HepG2 (cell line): Measurements from ENCODE around the gene FHIT. TPM values are rescaled to one million over a fixed set of nuclear protein-coding genes. Genes with fewer than 3 reads are reported as not detected.

ENCODE experiments used
- ATAC-seq: fragments of 200-7000 bp; cut with Tn5 transposase; 3 replicates; pipeline ENCODE4 v1.9.1; 2020; ENCODE audit warnings: mild to moderate bottlenecking, moderate library complexity
- BruUV-seq: library from RNA; stranded (reverse); fragments of 400-500 nt; replicated peaks from 2 replicates; lab custom pipeline; 2021; lab: Mats Ljungman, UMichigan
- CTCF ChIA-PET: fragments of 300-600 bp; formaldehyde crosslinking; extraction: SDS; loops from one replicate; lab custom pipeline; 2021; ENCODE audit warnings: low total read pairs, inconsistent platforms, low intra/inter-chr PET ratio; lab: Yijun Ruan, JAX
- POLR2A ChIA-PET: fragments of 350-600 bp; sonication (Branson Sonifier 250); formaldehyde crosslinking; loops from one replicate; lab custom pipeline; 2020; ENCODE audit warnings: antibody characterized with exemption, inconsistent platforms; lab: Yijun Ruan, JAX
- DNase-seq: peaks from one replicate; pipeline ENCODE4 v3.0.0-alpha.2; 2015; ENCODE audit warnings: low spot score
- FAIRE-seq: peaks from 3 replicates; lab custom pipeline; 2011; peaks lifted over from hg19 to GRCh38; lab: Jason Lieb, UNC
- H2AFZ ChIP-seq: one replicate; pipeline ENCODE4 v1.6.1; 2011; ENCODE audit warnings: low read length, inconsistent platforms
- H3K27ac ChIP-seq: fragments of 300-600 bp; 3 replicates; pipeline ENCODE4 v1.8.0; 2011; ENCODE audit warnings: mixed run types, mild to moderate bottlenecking, mixed read lengths, low read length, inconsistent platforms; ENCODE audit not compliant: insufficient read depth; ENCODE audit errors: extremely low read length
- H3K27me3 ChIP-seq, 2 experiments: fragments of 200-600 bp in 1 of 2; 2 replicates in 1 of 2; 3 replicates in 1 of 2; pipeline versions ENCODE4 v1.6.0 to v1.8.0; 2011; ENCODE audit warnings: low read length in 2 of 2, mild to moderate bottlenecking in 2 of 2, moderate library complexity in 2 of 2, inconsistent platforms in 1 of 2; ENCODE audit not compliant: insufficient read depth in 2 of 2, control insufficient read depth in 1 of 2
- H3K36me3 ChIP-seq, 2 experiments: fragments of 200-600 bp in 1 of 2; replicated peaks in 1 of 2; 2 replicates in 1 of 2; 3 replicates in 1 of 2; pipeline versions ENCODE4 v1.5.1 to v1.8.0; 2011; ENCODE audit warnings: low read length in 2 of 2, inconsistent platforms in 1 of 2; ENCODE audit not compliant: insufficient read depth in 2 of 2, control insufficient read depth in 1 of 2
- H3K4me1 ChIP-seq: 2 replicates; pipeline ENCODE4 v1.5.1; 2012; ENCODE audit warnings: low read length, inconsistent platforms; ENCODE audit not compliant: insufficient read depth
- H3K4me2 ChIP-seq: 2 replicates; pipeline ENCODE4 v1.6.0; 2011; ENCODE audit warnings: low read depth, low read length, inconsistent platforms
- H3K4me3 ChIP-seq, 3 experiments: fragments of 200-600 bp in 1 of 3; sonication (generic), shearing (Covaris generic) in 1 of 3; replicated peaks in 1 of 3; 2 replicates each; pipeline ENCODE4 v1.5.1; 2011 to 2016; ENCODE audit warnings: low read length in 3 of 3, inconsistent platforms in 2 of 3, low read depth in 2 of 3, mild to moderate bottlenecking in 2 of 3, control low read depth in 1 of 3, mixed read lengths in 1 of 3; ENCODE audit not compliant: insufficient read depth in 1 of 3
- H3K79me2 ChIP-seq: one replicate; pipeline ENCODE4 v1.6.1; 2011; ENCODE audit warnings: low read length, inconsistent platforms; ENCODE audit not compliant: insufficient read depth
- H3K9ac ChIP-seq: 2 replicates; pipeline ENCODE4 v1.6.0; 2011; ENCODE audit warnings: mild to moderate bottlenecking, low read depth, low read length, inconsistent platforms; ENCODE audit not compliant: insufficient read depth
- H3K9me3 ChIP-seq: 2 replicates; pipeline ENCODE4 v1.5.1; 2012; ENCODE audit warnings: mild to moderate bottlenecking, low read length
- H4K20me1 ChIP-seq: 2 replicates; pipeline ENCODE4 v1.6.0; 2011; ENCODE audit warnings: inconsistent platforms, mild to moderate bottlenecking, low read length, moderate library complexity; ENCODE audit not compliant: insufficient read depth
- AGO1 ChIP-seq: fragments of 200-400 bp; formaldehyde crosslinking; IDR thresholded peaks from 2 replicates; pipeline ENCODE4 v1.6.1; 2017; ENCODE audit warnings: mild to moderate bottlenecking, low read depth, low read length, moderate library complexity; ENCODE audit not compliant: poor library complexity, severe bottlenecking
- ATF6 ChIP-seq: sonication (generic); formaldehyde crosslinking; conservative IDR thresholded peaks from 2 replicates; pipeline ENCODE4 v1.4.0; 2020; ENCODE audit warnings: missing genetic modification reagents
- BRF2 ChIP-seq: sonication (generic); formaldehyde crosslinking; IDR thresholded peaks from 2 replicates; pipeline ENCODE4 v1.8.1; 2022; ENCODE audit warnings: mild to moderate bottlenecking, missing genetic modification reagents
- HOMEZ ChIP-seq: IDR thresholded peaks from 2 replicates; pipeline ENCODE4 v1.6.1; 2016; ENCODE audit warnings: low read depth
- KAT8 ChIP-seq: IDR thresholded peaks from 2 replicates; pipeline ENCODE4 v1.6.1; 2016; ENCODE audit warnings: missing genetic modification reagents, missing compliant biosample characterization
- MTA3 ChIP-seq: sonication (generic); formaldehyde crosslinking; IDR thresholded peaks from 2 replicates; pipeline ENCODE4 v1.4.0; 2020; ENCODE audit warnings: missing genetic modification reagents
- SKI ChIP-seq: fragments of 450-650 bp; IDR thresholded peaks from one replicate; pipeline ENCODE4 v1.6.1; 2018; ENCODE audit warnings: mild to moderate bottlenecking; ENCODE audit not compliant: partially characterized antibody
- WGBS: methylation state at CpG from one replicate; pipeline ENCODE4 v1.1.6; 2017; ENCODE audit warnings: low lambda C conversion rate; 5-methylcytosine and 5-hydroxymethylcytosine counted together
- in situ Hi-C: cut with HindIII; loops from 2 replicates; pipeline ENCODE4 v1.10.0; 2017; ENCODE audit warnings: low pct_unique_long_range_greater_than_20kb; ENCODE audit not compliant: extremely low pct_ligation_motif_present
- intact Hi-C: fragments of 100-400 bp; cut with micrococcal nuclease; formaldehyde crosslinking; loops from one replicate; pipeline ENCODE4 v1.10.0; 2022; ENCODE audit not compliant: unreplicated experiment
- polyA plus RNA-seq, 8 experiments: library from polyadenylated mRNA; depleted of rRNA in 3 of 8; stranded (reverse) in 7 of 8; unstranded in 1 of 8; fragments of >200 nt; fragmentation: Illumina TruSeq in 4 of 8; extraction: Trizol in 4 of 8; gene quantifications; 2 replicates each; pipeline versions ENCODE4 v1.2.1 to v1.2.3, GENCODE V29; 2011 to 2016; ENCODE audit warnings: low read depth in 4 of 8, missing spikeins in 1 of 8, mixed read lengths in 1 of 8; ENCODE audit not compliant: insufficient read depth in 1 of 8
- total RNA-seq, 5 experiments: library from RNA; depleted of rRNA; stranded (reverse); fragments of >200 nt; fragmentation: Illumina TruSeq; extraction: Trizol; gene quantifications; 2 replicates each; pipeline ENCODE4 v1.2.3, GENCODE V29; 2016; ENCODE audit warnings: low read depth in 1 of 5

The FHIT gene
- total and polyA plus RNA-seq, 2 of the 13 experiments (the other 11 are each of a cell fraction or from before 2014, with no cell fraction given) = 4.0 to 4.6 TPM

- TF ChIP-seq ATF6 (CRISPR knock-in tag) (no peak), BRF2 (no peak), KAT8 (CRISPR knock-in tag) (no peak)
These were observed 1097.8 kb downstream of the FHIT start (continued) for GRCh38 chr3:60153221-60153999.

- no peaks in the 10 kb centered on the region; a peak in 1 of 5 replicates for H3K27me3 ChIP-seq
- intact Hi-C loops = no loop called here
- ChIA-PET POLR2A (no interaction called here), CTCF (no interaction called here)
- no peak for FAIRE-seq
- ATAC-seq = no peak
- no peaks in the 10 kb centered on the region for H3K36me3 ChIP-seq
- no TSS peak for BruUV-seq
- H3K4me3 ChIP-seq = no peak overlapping the region
- no peak overlapping the region for H3K4me2 ChIP-seq
- no peak for DNase-seq
- no peaks in the 10 kb centered on the region for H4K20me1 ChIP-seq
- no peaks in the 10 kb centered on the region for H3K9me3 ChIP-seq
- in situ Hi-C loops = no loop called here
- no peak overlapping the region for H3K9ac ChIP-seq
- H3K27ac ChIP-seq = no peak overlapping the region
- no peak for TF ChIP-seq SKI
- TF ChIP-seq AGO1 = no peak
- TF ChIP-seq HOMEZ (CRISPR knock-in tag) = no peak
- TF ChIP-seq MTA3 (CRISPR knock-in tag) = no peak
- WGBS = 11% methylated on average over 3 of the region's 3 CpGs
- no peaks in the 10 kb centered on the region for H3K79me2 ChIP-seq
- H2AFZ ChIP-seq = no peak overlapping the region
- H3K4me1 ChIP-seq = no peaks in the 10 kb centered on the region
These were observed 1101.8 kb downstream of the FHIT start for GRCh38 chr3:60149501-60149900.
